GM19324 (cell line): ENCODE results near the gene UNC5C.

Experiments
- ATAC-seq: cut with Tn5 transposase; IDR thresholded peaks from one replicate; pipeline ENCODE4 v1.9.1; 2021; ENCODE audit warnings: mild to moderate bottlenecking, moderate library complexity; ENCODE audit not compliant: unreplicated experiment, low FRiP score

UNC5C gene

GRCh38 chr4:95548738-95549245 is at the start of gene UNC5C:
Gene UNC5C, minus strand, starts transcription at chr4:95548973.
- no peak for ATAC-seq

GRCh38 chr4:95596676-95597075 is 47.9 kb upstream of the UNC5C start:
- ATAC-seq: no peak

- ATAC-seq: no peak
These were observed 45.9 kb upstream of the UNC5C start for GRCh38 chr4:95594629-95595028.

- no peak for ATAC-seq
These were observed 45.2 kb upstream of the UNC5C start for GRCh38 chr4:95594013-95594412.

GRCh38 chr4:95591278-95591677 is 42.5 kb upstream of the UNC5C start:
- ATAC-seq: no peak

- ATAC-seq: no peak
These were observed 41.8 kb upstream of the UNC5C start for GRCh38 chr4:95590615-95591014.

GRCh38 chr4:95585016-95585695 is 36.4 kb upstream of the UNC5C start:
- no peak for ATAC-seq

- ATAC-seq: no peak
These were observed 31.5 kb upstream of the UNC5C start for GRCh38 chr4:95580226-95580625.

GRCh38 chr4:95572304-95572991 is 23.7 kb upstream of the UNC5C start:
- no peak for ATAC-seq

GRCh38 chr4:95571577-95571976 is 22.8 kb upstream of the UNC5C start:
- ATAC-seq: no peak

GRCh38 chr4:95563638-95564337 is 15.0 kb upstream of the UNC5C start:
- ATAC-seq: no peak

- ATAC-seq: no peak
These were observed 12.0 kb upstream of the UNC5C start for GRCh38 chr4:95560774-95561173.

GRCh38 chr4:95556207-95556859 is 7.6 kb upstream of the UNC5C start:
- ATAC-seq: no peak

- ATAC-seq: no peak
These were observed 4.3 kb upstream of the UNC5C start for GRCh38 chr4:95552942-95553550.

- ATAC-seq: no peak
These were observed 2.9 kb upstream of the UNC5C start for GRCh38 chr4:95551653-95552052.

- no peak for ATAC-seq
These were observed 1.6 kb upstream of the UNC5C start for GRCh38 chr4:95550115-95550987.

- peak; percentile 88 for ATAC-seq
These were observed 707 bp upstream of the UNC5C start for GRCh38 chr4:95549246-95550114.

GRCh38 chr4:95547715-95548471 is 880 bp downstream of the UNC5C start:
- ATAC-seq: no peak
